Trophoblast cell (in vitro differentiated cells and primary cell): Measurements from ENCODE around the gene MRPL49.

Experiments used
- DNase-seq, 2 donors: peaks; one replicate each; pipeline ENCODE4 v3.0.0-alpha.2; 2016
- H2AFZ ChIP-seq: 2 replicates; pipeline ENCODE4 v1.6.1; 2013; ENCODE audit warnings: low read length, moderate library complexity, mild to moderate bottlenecking; ENCODE audit not compliant: insufficient read depth, poor library complexity
- H2AK5ac ChIP-seq: 2 replicates; pipeline ENCODE4 v1.6.1; 2013; ENCODE audit warnings: mild to moderate bottlenecking, low read length
- H2BK120ac ChIP-seq: 2 replicates; pipeline ENCODE4 v1.6.1; 2013; ENCODE audit warnings: low read length, mild to moderate bottlenecking, moderate library complexity; ENCODE audit not compliant: insufficient read depth, poor library complexity
- H2BK12ac ChIP-seq: 2 replicates; pipeline ENCODE4 v1.6.1; 2013; ENCODE audit warnings: mild to moderate bottlenecking, low read length, moderate library complexity
- H2BK5ac ChIP-seq: 2 replicates; pipeline ENCODE4 v1.6.1; 2013; ENCODE audit warnings: low read length, low read depth, moderate library complexity, mild to moderate bottlenecking; ENCODE audit not compliant: poor library complexity
- H3K14ac ChIP-seq: 2 replicates; pipeline ENCODE4 v1.6.1; 2013; ENCODE audit warnings: mild to moderate bottlenecking, low read length
- H3K18ac ChIP-seq: 2 replicates; pipeline ENCODE4 v1.6.1; 2013; ENCODE audit warnings: mild to moderate bottlenecking, low read length
- H3K23ac ChIP-seq: 2 replicates; pipeline ENCODE4 v1.6.1; 2013; ENCODE audit warnings: low read length
- H3K27ac ChIP-seq: 2 replicates; pipeline ENCODE4 v1.5.1; 2013; ENCODE audit warnings: low read depth, mild to moderate bottlenecking, inconsistent platforms, low read length, moderate library complexity
- H3K27me3 ChIP-seq: 2 replicates; pipeline ENCODE4 v1.6.1; 2013; ENCODE audit warnings: inconsistent platforms, mild to moderate bottlenecking, low read length, moderate library complexity; ENCODE audit not compliant: insufficient read depth
- H3K36me3 ChIP-seq, 2 experiments: 1 replicate in 1 of 2; 2 replicates in 1 of 2; pipeline ENCODE4 v1.6.1; 2013; ENCODE audit warnings: low read length in 2 of 2, mild to moderate bottlenecking in 2 of 2, moderate library complexity in 1 of 2; ENCODE audit not compliant: insufficient read depth in 2 of 2, control insufficient read depth in 1 of 2
- H3K4ac ChIP-seq: 2 replicates; pipeline ENCODE4 v1.6.1; 2013; ENCODE audit warnings: low read depth, mild to moderate bottlenecking, low read length, moderate library complexity
- H3K4me1 ChIP-seq, 2 experiments: 1 replicate in 1 of 2; 2 replicates in 1 of 2; pipeline ENCODE4 v1.6.1; 2013; ENCODE audit warnings: low read length in 2 of 2, mild to moderate bottlenecking in 2 of 2, moderate library complexity in 1 of 2; ENCODE audit not compliant: insufficient read depth in 2 of 2, control insufficient read depth in 1 of 2
- H3K4me2 ChIP-seq: 2 replicates; pipeline ENCODE4 v1.6.1; 2013; ENCODE audit warnings: inconsistent platforms, mild to moderate bottlenecking, low read length, moderate library complexity
- H3K4me3 ChIP-seq: 2 replicates; pipeline ENCODE4 v1.5.1; 2013; ENCODE audit warnings: mild to moderate bottlenecking, low read depth, low read length, inconsistent platforms
- H3K79me1 ChIP-seq: one replicate; pipeline ENCODE4 v1.6.1; 2013; ENCODE audit warnings: low read length
- H3K79me2 ChIP-seq: 2 replicates; pipeline ENCODE4 v1.6.1; 2013; ENCODE audit warnings: low read length, mild to moderate bottlenecking; ENCODE audit not compliant: control insufficient read depth, insufficient read depth, poor library complexity
- H3K9ac ChIP-seq: 2 replicates; pipeline ENCODE4 v1.6.1; 2013; ENCODE audit warnings: mild to moderate bottlenecking, low read length
- H3K9me3 ChIP-seq: 2 replicates; pipeline ENCODE4 v1.6.1; 2013; ENCODE audit warnings: low read depth, mild to moderate bottlenecking, control low read depth, inconsistent platforms, low read length; ENCODE audit not compliant: insufficient read depth
- H4K12ac ChIP-seq: 2 replicates; pipeline ENCODE4 v1.6.1; 2013; ENCODE audit warnings: low read depth, mild to moderate bottlenecking, low read length, moderate library complexity
- H4K8ac ChIP-seq: 2 replicates; pipeline ENCODE4 v1.6.1; 2013; ENCODE audit warnings: low read depth, mild to moderate bottlenecking, low read length, moderate library complexity
- H4K91ac ChIP-seq: one replicate; pipeline ENCODE4 v1.6.1; 2013; ENCODE audit warnings: low read depth, mild to moderate bottlenecking, low read length, moderate library complexity
- WGBS: extraction: QIAGEN DNeasy Blood & Tissue Kit; methylation state at CpG from one replicate; pipeline ENCODE4 v1.1.7; 2013; ENCODE audit warnings: missing lambda C conversion rate; ENCODE audit not compliant: insufficient read length, insufficient coverage; ENCODE audit errors: extremely low coverage; 5-methylcytosine and 5-hydroxymethylcytosine counted together

MRPL49 gene

DNA sequence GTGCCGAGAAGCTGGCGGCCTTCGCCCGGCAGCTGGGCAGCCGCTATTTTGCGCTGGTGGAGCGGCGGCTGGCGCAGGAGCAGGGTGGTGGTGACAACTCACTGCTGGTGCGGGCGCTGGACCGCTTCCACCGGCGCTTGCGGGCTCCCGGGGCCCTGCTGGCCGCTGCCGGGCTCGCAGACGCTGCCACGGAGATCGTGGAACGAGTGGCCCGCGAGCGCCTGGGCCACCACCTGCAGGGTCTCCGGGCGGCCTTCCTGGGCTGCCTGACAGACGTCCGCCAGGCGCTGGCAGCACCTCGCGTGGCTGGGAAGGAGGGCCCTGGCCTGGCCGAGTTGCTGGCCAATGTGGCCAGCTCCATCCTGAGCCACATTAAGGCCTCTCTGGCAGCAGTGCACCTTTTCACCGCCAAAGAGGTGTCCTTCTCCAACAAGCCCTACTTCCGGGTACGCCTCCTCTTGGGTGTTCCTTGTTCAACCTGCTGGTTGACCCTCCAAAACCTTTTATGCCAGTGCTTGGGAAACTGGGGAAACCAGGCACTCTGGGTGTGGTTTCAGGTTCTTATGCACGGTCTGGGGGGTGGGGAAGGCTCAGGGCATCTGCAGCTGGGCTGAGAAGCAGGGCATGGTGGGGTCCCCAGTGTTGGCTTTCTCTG is 13.5 kb upstream of the MRPL49 start:
- Histone ChIP-seq H2AK5ac (no peak overlapping the region), H3K9me3 (no peaks in the 10 kb centered on the region), H3K4me3 (no peak overlapping the region), H3K23ac (no peak overlapping the region), H3K36me3 (peaks cover 27 to 32% of the 10 kb centered on the region in 2 experiments), H2BK120ac (no peak overlapping the region), H3K79me2 (peaks cover 8% of the 10 kb centered on the region), H2BK12ac (no peak overlapping the region), H3K18ac (no peak overlapping the region), H4K91ac (no peak overlapping the region), H2BK5ac (no peak overlapping the region), H4K12ac (no peak overlapping the region), H4K8ac (no peak overlapping the region), H3K9ac (no peak overlapping the region), H3K27ac (no peak overlapping the region), H3K14ac (no peak overlapping the region), H3K79me1 (peaks cover 12% of the 10 kb centered on the region), H3K4me2 (no peak overlapping the region), H3K4ac (no peak overlapping the region), H3K4me1 (peaks cover 9 to 12% of the 10 kb centered on the region in 2 experiments), H2AFZ (no peak overlapping the region), H3K27me3 (no peaks in the 10 kb centered on the region)
- DNase-seq = no peak
- no CpG with 5 or more reads among the region's 38 CpGs for WGBS

GRCh38 chr11:65109231-65110198 is 12.6 kb upstream of the MRPL49 start:
- H3K27ac ChIP-seq = no peak overlapping the region
- DNase-seq = no peak
- no CpG with 5 or more reads among the region's 36 CpGs for WGBS
- no peaks in the 10 kb centered on the region for H3K27me3 ChIP-seq
- no peak overlapping the region for H4K12ac ChIP-seq
- peaks cover 9 to 12% of the 10 kb centered on the region in 2 experiments for H3K4me1 ChIP-seq
- no peak overlapping the region for H2BK5ac ChIP-seq
- H2AK5ac ChIP-seq = no peak overlapping the region
- H3K79me1 ChIP-seq = peaks cover 12% of the 10 kb centered on the region
- H3K4me3 ChIP-seq = no peak overlapping the region
- peaks cover 27 to 32% of the 10 kb centered on the region in 2 experiments for H3K36me3 ChIP-seq
- H3K9me3 ChIP-seq = no peaks in the 10 kb centered on the region
- no peak overlapping the region for H3K18ac ChIP-seq
- H2AFZ ChIP-seq = no peak overlapping the region
- H2BK120ac ChIP-seq = no peak overlapping the region
- no peak overlapping the region for H3K9ac ChIP-seq
- H3K14ac ChIP-seq = no peak overlapping the region
- H4K91ac ChIP-seq = no peak overlapping the region
- no peak overlapping the region for H3K23ac ChIP-seq
- H2BK12ac ChIP-seq = no peak overlapping the region
- H3K4me2 ChIP-seq = no peak overlapping the region
- H3K79me2 ChIP-seq = peaks cover 8% of the 10 kb centered on the region
- H3K4ac ChIP-seq = no peak overlapping the region
- H4K8ac ChIP-seq = no peak overlapping the region

DNA sequence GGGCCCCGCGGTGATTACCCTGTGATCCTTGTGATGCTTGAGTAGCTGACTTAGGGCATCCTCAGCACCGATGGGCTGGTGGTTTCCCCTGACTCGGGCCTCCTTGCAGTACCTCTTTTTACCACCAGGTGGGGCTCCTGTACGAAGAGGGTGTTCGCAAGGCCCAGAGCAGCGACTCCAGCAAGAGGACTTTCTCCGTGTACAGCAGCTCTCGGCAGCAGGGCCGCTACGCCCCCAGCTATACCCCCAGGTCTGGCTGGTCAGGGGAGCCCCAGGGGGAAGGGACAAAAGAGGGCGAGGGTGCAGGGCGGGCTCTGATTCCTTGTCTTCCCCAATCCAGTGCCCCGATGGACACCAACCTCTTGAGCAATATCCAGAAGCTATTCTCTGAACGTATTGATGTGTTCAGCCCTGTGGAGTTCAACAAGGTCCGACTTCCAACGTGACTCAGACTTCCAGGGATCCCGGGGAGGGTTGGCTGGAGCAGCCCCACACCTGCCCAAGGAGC is 11.7 kb upstream of the MRPL49 start:
- Histone ChIP-seq H3K36me3 (peaks cover 34 to 40% of the 10 kb centered on the region in 2 experiments), H2BK5ac (no peak overlapping the region), H3K79me2 (peaks cover 8% of the 10 kb centered on the region), H3K4me1 (peaks cover 9 to 12% of the 10 kb centered on the region in 2 experiments), H3K14ac (no peak overlapping the region), H2AFZ (no peak overlapping the region), H3K9me3 (no peaks in the 10 kb centered on the region), H3K23ac (no peak overlapping the region), H4K91ac (no peak overlapping the region), H2BK120ac (no peak overlapping the region), H3K27me3 (no peaks in the 10 kb centered on the region), H3K4me3 (no peak overlapping the region), H4K12ac (no peak overlapping the region), H3K9ac (no peak overlapping the region), H3K18ac (no peak overlapping the region), H2BK12ac (no peak overlapping the region), H3K79me1 (peaks cover 12% of the 10 kb centered on the region), H3K27ac (no peak overlapping the region), H3K4ac (no peak overlapping the region), H4K8ac (no peak overlapping the region), H2AK5ac (no peak overlapping the region), H3K4me2 (no peak overlapping the region)
- DNase-seq = peak; percentile 80 to 93
- no CpG with 5 or more reads among the region's 18 CpGs for WGBS

DNA sequence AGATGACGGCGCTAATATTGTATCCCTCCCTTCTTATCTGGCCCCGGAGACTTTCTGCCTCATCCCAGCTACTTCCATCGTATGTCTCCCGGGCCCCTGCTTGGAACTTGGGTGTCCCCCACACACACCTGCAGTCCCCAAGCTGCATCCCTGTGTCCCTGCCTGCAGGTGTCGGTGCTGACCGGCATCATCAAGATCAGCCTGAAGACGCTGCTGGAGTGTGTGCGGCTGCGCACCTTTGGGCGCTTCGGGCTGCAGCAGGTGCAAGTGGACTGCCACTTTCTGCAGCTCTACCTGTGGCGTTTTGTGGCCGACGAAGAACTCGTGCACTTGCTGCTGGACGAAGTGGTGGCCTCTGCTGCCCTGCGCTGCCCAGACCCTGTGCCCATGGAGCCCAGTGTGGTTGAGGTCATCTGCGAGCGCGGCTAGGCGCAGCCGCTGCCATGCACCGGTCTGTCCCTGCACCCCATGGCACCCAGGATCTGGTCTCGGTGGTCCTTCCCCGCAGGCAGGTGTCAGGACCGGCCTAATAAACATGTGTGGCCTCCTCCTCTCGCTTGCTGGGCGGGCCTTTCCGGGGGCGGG is 10.9 kb upstream of the MRPL49 start:
- H2AFZ ChIP-seq = no peak overlapping the region
- no peak overlapping the region for H3K23ac ChIP-seq
- peaks cover 8% of the 10 kb centered on the region for H3K79me2 ChIP-seq
- H3K4ac ChIP-seq = no peak overlapping the region
- no peak for DNase-seq
- H2AK5ac ChIP-seq = no peak overlapping the region
- no peak overlapping the region for H2BK120ac ChIP-seq
- no peak overlapping the region for H3K9ac ChIP-seq
- no peak overlapping the region for H4K12ac ChIP-seq
- no peak overlapping the region for H4K8ac ChIP-seq
- no peak overlapping the region for H3K27ac ChIP-seq
- peak overlapping the region; percentile 21 for H3K4me2 ChIP-seq
- H3K18ac ChIP-seq = no peak overlapping the region
- H3K4me3 ChIP-seq = peak overlapping the region; percentile 3
- H3K9me3 ChIP-seq = no peaks in the 10 kb centered on the region
- no peak overlapping the region for H2BK12ac ChIP-seq
- peaks cover 10 to 14% of the 10 kb centered on the region in 2 experiments for H3K4me1 ChIP-seq
- H3K27me3 ChIP-seq = no peaks in the 10 kb centered on the region
- peaks cover 43 to 46% of the 10 kb centered on the region in 2 experiments for H3K36me3 ChIP-seq
- H3K79me1 ChIP-seq = peaks cover 12% of the 10 kb centered on the region
- H3K14ac ChIP-seq = no peak overlapping the region
- no CpG with 5 or more reads among the region's 31 CpGs for WGBS
- no peak overlapping the region for H2BK5ac ChIP-seq
- H4K91ac ChIP-seq = no peak overlapping the region
